H1 (cell line): ENCODE data around the gene ARCN1. TPM values are rescaled to one million over a fixed set of nuclear protein-coding genes. Genes with fewer than 3 reads are reported as not detected.

Experiments
- CTCF ChIA-PET: fragments of 300-600 bp; sonication (Branson Sonifier 250); formaldehyde crosslinking; loops from one replicate; lab custom pipeline; 2021; ENCODE audit not compliant: partially characterized antibody; lab: Charles Lee
- POLR2A ChIA-PET: fragments of 300-600 bp; sonication (Branson Sonifier 250); formaldehyde crosslinking; loops from one replicate; lab custom pipeline; 2021; ENCODE audit warnings: inconsistent platforms; ENCODE audit not compliant: partially characterized antibody; lab: Charles Lee
- DNase-seq, 2 experiments: peaks; one replicate each; pipeline versions ENCODE4 v3.0.0 to v3.0.0-alpha.2; 2010 to 2022; ENCODE audit warnings: low spot score in 2 of 2, low read depth in 1 of 2, mixed read lengths in 1 of 2
- FAIRE-seq: peaks from 2 replicates; lab custom pipeline; 2011; peaks lifted over from hg19 to GRCh38; lab: Jason Lieb, UNC
- H2AFZ ChIP-seq: 2 replicates; pipeline ENCODE4 v1.8.1; 2012; ENCODE audit warnings: low read length, inconsistent platforms
- H2AK5ac ChIP-seq: 2 replicates; pipeline ENCODE4 v1.6.1; 2013; ENCODE audit warnings: low read depth, low read length
- H2BK120ac ChIP-seq: replicated peaks from 2 replicates; pipeline ENCODE3; 2013; ENCODE audit warnings: low read depth, low read length, inconsistent platforms
- H2BK12ac ChIP-seq: 2 replicates; pipeline ENCODE4 v1.6.1; 2013; ENCODE audit warnings: low read depth, low read length
- H2BK15ac ChIP-seq: 2 replicates; pipeline ENCODE4 v1.6.1; 2013; ENCODE audit warnings: low read length
- H2BK20ac ChIP-seq: 2 replicates; pipeline ENCODE4 v1.6.1; 2013; ENCODE audit warnings: low read length
- H2BK5ac ChIP-seq: 2 replicates; pipeline ENCODE4 v1.6.1; 2013; ENCODE audit warnings: low read depth, low read length
- H3K14ac ChIP-seq: 2 replicates; pipeline ENCODE4 v1.6.1; 2013; ENCODE audit warnings: inconsistent platforms; ENCODE audit not compliant: insufficient read length
- H3K18ac ChIP-seq: 2 replicates; pipeline ENCODE4 v1.6.1; 2013; ENCODE audit warnings: low read length; ENCODE audit errors: extremely low read depth
- H3K23ac ChIP-seq: 2 replicates; pipeline ENCODE4 v1.6.1; 2013; ENCODE audit warnings: inconsistent platforms; ENCODE audit not compliant: insufficient read length
- H3K23me2 ChIP-seq: 2 replicates; pipeline ENCODE4 v1.6.1; 2013; ENCODE audit warnings: low read depth, low read length
- H3K27ac ChIP-seq: 2 replicates; pipeline ENCODE4 v1.6.1; 2011; ENCODE audit warnings: low read depth, low read length, inconsistent platforms
- H3K27me3 ChIP-seq, 4 experiments: replicated peaks in 1 of 4; 1 replicate in 1 of 4; 2 replicates in 3 of 4; pipeline versions ENCODE4 v1.6.1 to v1.8.1; 2011 to 2013; ENCODE audit warnings: low read length in 3 of 4, mild to moderate bottlenecking in 3 of 4, inconsistent platforms in 2 of 4, mixed read lengths in 2 of 4, moderate library complexity in 1 of 4; ENCODE audit not compliant: control insufficient read depth in 3 of 4, insufficient read depth in 3 of 4; ENCODE audit errors: extremely low read depth in 1 of 4
- H3K36me3 ChIP-seq, 4 experiments: 2 replicates each; pipeline versions ENCODE4 v1.6.1 to v1.8.1; 2011 to 2013; ENCODE audit warnings: mild to moderate bottlenecking in 4 of 4, low read length in 3 of 4, moderate library complexity in 2 of 4, control low read depth in 1 of 4, inconsistent platforms in 1 of 4; ENCODE audit not compliant: insufficient read depth in 4 of 4, control insufficient read depth in 2 of 4
- H3K4ac ChIP-seq: replicated peaks from 2 replicates; pipeline ENCODE3; 2013; ENCODE audit warnings: low read length, low read depth, mixed read lengths, inconsistent platforms; ENCODE audit not compliant: insufficient read length
- H3K4me1 ChIP-seq, 4 experiments: replicated peaks in 1 of 4; 1 replicate in 1 of 4; 2 replicates in 3 of 4; pipeline versions ENCODE4 v1.6.1 to v1.8.1; 2011 to 2013; ENCODE audit warnings: low read length in 3 of 4, inconsistent platforms in 2 of 4, mixed read lengths in 1 of 4; ENCODE audit not compliant: insufficient read depth in 4 of 4, control insufficient read depth in 3 of 4
- H3K4me2 ChIP-seq, 2 experiments: 2 replicates each; pipeline versions ENCODE4 v1.6.1 to v1.8.1; 2011 to 2013; ENCODE audit warnings: low read depth in 2 of 2, low read length in 2 of 2, control low read depth in 1 of 2, inconsistent platforms in 1 of 2, mild to moderate bottlenecking in 1 of 2; ENCODE audit not compliant: insufficient read depth in 1 of 2
- H3K4me3 ChIP-seq, 4 experiments: fragments of 200-600, 300-600 bp in 1 of 4; sonication (generic), shearing (Covaris generic), sonication (Bioruptor Twin) in 1 of 4; 2 replicates each; pipeline versions ENCODE4 v1.5.1 to v1.8.1; 2011 to 2016; ENCODE audit warnings: low read length in 4 of 4, low read depth in 3 of 4, control low read depth in 2 of 4, inconsistent platforms in 2 of 4, mild to moderate bottlenecking in 2 of 4, mixed read lengths in 1 of 4, moderate library complexity in 1 of 4; ENCODE audit not compliant: insufficient read depth in 2 of 4; ENCODE audit errors: extremely low read depth in 1 of 4
- H3K56ac ChIP-seq: replicated peaks from 2 replicates; pipeline ENCODE3; 2013; ENCODE audit warnings: low read depth, mild to moderate bottlenecking, mixed read lengths, low read length, inconsistent platforms; ENCODE audit not compliant: insufficient read length
- H3K79me1 ChIP-seq: 2 replicates; pipeline ENCODE4 v1.6.1; 2013; ENCODE audit warnings: low read depth, low read length, control low read depth
- H3K79me2 ChIP-seq, 2 experiments: 2 replicates each; pipeline versions ENCODE4 v1.6.1 to v1.8.1; 2012 to 2013; ENCODE audit warnings: low read length in 2 of 2, mild to moderate bottlenecking in 2 of 2, inconsistent platforms in 1 of 2; ENCODE audit not compliant: insufficient read depth in 2 of 2, control insufficient read depth in 1 of 2
- H3K9ac ChIP-seq, 4 experiments: replicated peaks in 1 of 4; 1 replicate in 1 of 4; 2 replicates in 3 of 4; pipeline versions ENCODE4 v1.6.1 to v1.8.1; 2011 to 2013; ENCODE audit warnings: low read depth in 3 of 4, low read length in 3 of 4, control low read depth in 2 of 4, mild to moderate bottlenecking in 2 of 4, moderate library complexity in 2 of 4, inconsistent platforms in 1 of 4; ENCODE audit errors: extremely low read depth in 1 of 4
- H3K9me3 ChIP-seq, 2 experiments: 2 replicates each; pipeline versions ENCODE4 v1.6.1 to v1.8.1; 2012 to 2013; ENCODE audit warnings: mild to moderate bottlenecking in 2 of 2, moderate library complexity in 2 of 2, control low read depth in 1 of 2, inconsistent platforms in 1 of 2, low read depth in 1 of 2, low read length in 1 of 2, mixed read lengths in 1 of 2; ENCODE audit not compliant: insufficient read depth in 2 of 2
- H4K20me1 ChIP-seq, 2 experiments: replicated peaks in 1 of 2; 2 replicates each; pipeline versions ENCODE3 to v1.8.1; 2011 to 2013; ENCODE audit warnings: inconsistent platforms in 2 of 2, low read length in 2 of 2, mild to moderate bottlenecking in 1 of 2; ENCODE audit not compliant: insufficient read depth in 2 of 2, control insufficient read depth in 1 of 2
- H4K5ac ChIP-seq: 2 replicates; pipeline ENCODE4 v1.6.1; 2013; ENCODE audit warnings: low read length, low read depth, mixed read lengths, inconsistent platforms; ENCODE audit not compliant: insufficient read length
- H4K8ac ChIP-seq: 2 replicates; pipeline ENCODE4 v1.8.0; 2013; ENCODE audit warnings: mild to moderate bottlenecking, moderate library complexity, low read length, inconsistent platforms; ENCODE audit not compliant: insufficient read depth; ENCODE audit errors: extremely low read depth
- H4K91ac ChIP-seq: replicated peaks from 2 replicates; pipeline ENCODE3; 2013; ENCODE audit warnings: low read length, mixed read lengths, inconsistent platforms; ENCODE audit not compliant: insufficient read length
- GABPA ChIP-seq: IDR thresholded peaks from 2 replicates; pipeline ENCODE4 v1.6.1; 2011; ENCODE audit warnings: mild to moderate bottlenecking, low read length, moderate library complexity, borderline replicate concordance; ENCODE audit not compliant: insufficient read depth
- NRF1 ChIP-seq: IDR thresholded peaks from 2 replicates; pipeline ENCODE4 v1.6.1; 2011; ENCODE audit warnings: mild to moderate bottlenecking, low read depth, low read length, improper control_type of control experiment
- WGBS, 2 experiments: shearing (Covaris generic) in 1 of 2; methylation state at CpG; one replicate each; pipeline versions ENCODE4 v1.1.6 to v1.1.7; 2013 to 2015; ENCODE audit warnings: low lambda C conversion rate in 2 of 2, mixed read lengths in 2 of 2, inconsistent platforms in 1 of 2, low coverage in 1 of 2, missing lambda C conversion rate in 1 of 2; ENCODE audit not compliant: insufficient replicate concordance in 2 of 2, insufficient coverage in 1 of 2, insufficient read length in 1 of 2; ENCODE audit errors: extremely low coverage in 1 of 2, missing lambda C conversion rate in 1 of 2; 5-methylcytosine and 5-hydroxymethylcytosine counted together
- polyA plus RNA-seq, 7 experiments: library from polyadenylated mRNA; depleted of rRNA in 3 of 7; stranded (reverse) in 5 of 7; unstranded in 2 of 7; fragments of >200 nt in 5 of 7; fragments of 200-250 nt in 2 of 7; gene quantifications; 1 replicate in 5 of 7; 2 replicates in 1 of 7; 4 replicates in 1 of 7; pipeline versions ENCODE4 v1.2.1 to v1.2.3, GENCODE V29; 2011 to 2013; ENCODE audit warnings: missing spikeins in 2 of 7, mixed read lengths in 2 of 7
- total RNA-seq: library from RNA; stranded (reverse); fragmentation: NEBNext Ultra II Directional; extraction: Animal tissue kit (Norgen Biotek cat#: 25700); gene quantifications from 2 replicates; pipeline ENCODE4 v1.2.1, GENCODE V29; 2021

ARCN1 gene
- total and polyA plus RNA-seq, 2 of the 8 experiments (the other 6 are each of a cell fraction or from before 2014, with no cell fraction given), result 132 to 146 TPM

DNA sequence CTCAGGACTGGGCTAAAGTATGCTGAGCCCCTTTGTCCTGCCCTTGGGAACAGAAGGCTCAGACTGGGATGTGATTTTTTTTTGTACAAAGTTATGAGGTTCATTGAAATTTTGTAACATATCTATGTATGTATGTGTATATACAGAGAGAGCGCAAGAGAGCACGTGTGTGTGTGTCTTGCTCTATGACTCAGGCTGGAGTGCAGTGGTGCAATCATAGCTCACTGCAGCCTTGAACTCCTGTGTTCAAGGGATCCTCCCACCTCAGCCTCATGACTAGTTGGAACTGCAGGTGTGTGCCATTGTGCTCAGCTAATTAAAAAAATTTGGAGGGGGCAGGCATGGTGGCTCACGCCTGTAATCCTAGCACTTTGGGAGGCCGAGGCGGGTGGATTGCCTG lies 35.5 kb upstream of the ARCN1 start:
- Histone ChIP-seq H2BK20ac (no peak overlapping the region), H3K23ac (no peak overlapping the region), H3K56ac (no peak overlapping the region), H2AFZ (no peak overlapping the region), H3K27me3 (no peaks in the 10 kb centered on the region), H3K27ac (no peak overlapping the region), H4K8ac (no peak overlapping the region), H4K91ac (no peak overlapping the region), H3K9me3 (no peaks in the 10 kb centered on the region), H3K4me1 (peaks cover 0 to 4% (median 2%) of the 10 kb centered on the region in 4 experiments; a peak in 4 of 7 replicates), H2BK12ac (no peak overlapping the region), H3K4me3 (no peak overlapping the region), H3K79me1 (0 out of 2 replicates have a peak, but pooled peaks cover 2% of the 10 kb centered on the region), H3K4ac (no peak overlapping the region), H3K18ac (no peak overlapping the region), H2AK5ac (no peak overlapping the region), H3K14ac (no peak overlapping the region), H4K5ac (no peak overlapping the region), H3K23me2 (no peaks in the 10 kb centered on the region; the same call in 1 of the 2 replicates), H3K79me2 (no peaks in the 10 kb centered on the region), H2BK120ac (no peak overlapping the region), H2BK15ac (no peak overlapping the region), H3K9ac (no peak overlapping the region), H2BK5ac (no peak overlapping the region), H3K4me2 (no peak overlapping the region), H4K20me1 (peaks cover 0 to 1% of the 10 kb centered on the region in 2 experiments), H3K36me3 (no peaks in the 10 kb centered on the region; a peak in 1 of 8 replicates)
- ChIA-PET POLR2A (interaction anchor here (0.6 to 1.0 kb wide), 2 partner anchors 21 to 103 kb away, joined by 3 to 4 read pairs; no protein-coding TSS in a partner anchor), CTCF (interaction anchor here (0.6 to 1.1 kb wide), 3 partner anchors 32 to 222 kb away, joined by 3 to 4 read pairs (median 3); no protein-coding TSS in a partner anchor)
- FAIRE-seq (no peak), DNase-seq (no peak)
- WGBS, 2 experiments, result 82% methylated on average over 5 of the region's 5 CpGs; no CpG with 5 or more reads in 1 of the 2 experiments
- no peak for TF ChIP-seq NRF1
- no peak for TF ChIP-seq GABPA
